Neutrophil (primary cell): ENCODE measurements around the gene RALY.

Source experiments
- H3K27ac ChIP-seq: fragments of 200-600 bp; sonication (generic); 2 replicates; pipeline ENCODE4 v1.5.1; 2016; ENCODE audit warnings: mild to moderate bottlenecking, moderate library complexity
- H3K27me3 ChIP-seq: fragments of 200-600 bp; sonication (generic); 2 replicates; pipeline ENCODE4 v1.6.0; 2016; ENCODE audit warnings: mild to moderate bottlenecking
- H3K36me3 ChIP-seq: fragments of 200-600 bp; sonication (generic); 2 replicates; pipeline ENCODE4 v1.5.1; 2017
- H3K4me1 ChIP-seq, 2 experiments: fragments of 200-600 bp in 1 of 2; sonication (generic) in 1 of 2; 1 replicate in 1 of 2; 2 replicates in 1 of 2; pipeline versions ENCODE4 v1.5.1 to v1.6.1; 2013 to 2016; ENCODE audit warnings: low read depth in 1 of 2, low read length in 1 of 2, mild to moderate bottlenecking in 1 of 2, moderate library complexity in 1 of 2; ENCODE audit not compliant: control insufficient read depth in 1 of 2, insufficient read depth in 1 of 2
- H3K4me3 ChIP-seq, 2 experiments: fragments of 200-600 bp in 1 of 2; sonication (generic) in 1 of 2; 1 replicate in 1 of 2; 2 replicates in 1 of 2; pipeline ENCODE4 v1.5.1; 2013 to 2016; ENCODE audit warnings: low read depth in 1 of 2, low read length in 1 of 2, mild to moderate bottlenecking in 1 of 2, moderate library complexity in 1 of 2
- H3K9me3 ChIP-seq: fragments of 200-600 bp; sonication (generic); 2 replicates; pipeline ENCODE4 v1.5.1; 2016
- TF ChIP-seq, protein P1 (sequence below): fragments of 200-600 bp; sonication (generic); IDR thresholded peaks from 2 replicates; pipeline ENCODE4 v1.5.1; 2016; ENCODE audit warnings: antibody characterized with exemption

The RALY gene

DNA sequence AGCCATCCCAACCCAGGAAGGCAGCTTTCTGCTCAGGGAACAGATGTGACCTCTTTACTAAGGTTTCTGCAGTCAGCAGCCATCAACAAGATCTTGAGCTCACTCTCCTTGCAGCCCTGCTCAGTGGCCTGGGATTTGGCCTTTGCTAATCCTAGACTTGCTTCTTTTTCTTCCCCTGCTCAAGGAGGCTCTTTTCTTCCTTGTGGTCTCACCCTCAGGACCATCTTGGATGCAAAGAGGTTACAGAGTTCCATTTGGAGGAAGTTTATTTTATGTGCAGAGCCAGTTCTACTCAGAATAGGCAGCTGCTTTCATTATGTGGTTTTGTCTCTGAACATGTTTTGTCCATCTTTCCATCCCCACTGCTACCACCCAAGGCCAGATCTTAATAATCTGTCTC is 49.3 kb downstream of the RALY start:
- Histone ChIP-seq H3K27ac (no peak overlapping the region), H3K4me3 (no peak overlapping the region), H3K9me3 (no peaks in the 10 kb centered on the region)

DNA sequence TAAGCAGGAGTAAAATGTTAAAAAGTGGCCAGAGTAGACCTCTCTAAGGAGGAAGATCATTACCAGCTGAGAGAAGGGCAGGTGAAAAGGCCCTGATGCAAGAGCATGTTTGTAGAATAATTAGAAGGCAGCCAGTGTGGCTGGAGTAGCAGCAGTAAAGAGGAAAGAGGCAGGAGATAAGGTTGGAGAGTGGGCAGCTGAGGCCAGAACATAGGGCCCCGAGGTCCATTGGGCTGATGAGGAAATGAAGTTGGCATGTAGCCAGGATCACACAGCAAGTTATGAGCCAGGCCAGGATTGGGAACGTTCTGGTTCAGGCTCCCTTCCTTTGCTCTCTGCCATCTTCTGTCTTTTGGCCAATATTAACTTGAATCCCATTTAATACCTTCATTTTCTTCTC is 51.6 kb downstream of the RALY start:
- Histone ChIP-seq H3K36me3 (peaks cover 10% of the 10 kb centered on the region), H3K27me3 (no peaks in the 10 kb centered on the region), H3K4me1 (peaks cover 19 to 20% of the 10 kb centered on the region in 2 experiments), H3K27ac (peak overlapping the region; percentile 2), H3K9me3 (no peaks in the 10 kb centered on the region), H3K4me3 (no peak overlapping the region)
- TF ChIP-seq, protein P1, sequence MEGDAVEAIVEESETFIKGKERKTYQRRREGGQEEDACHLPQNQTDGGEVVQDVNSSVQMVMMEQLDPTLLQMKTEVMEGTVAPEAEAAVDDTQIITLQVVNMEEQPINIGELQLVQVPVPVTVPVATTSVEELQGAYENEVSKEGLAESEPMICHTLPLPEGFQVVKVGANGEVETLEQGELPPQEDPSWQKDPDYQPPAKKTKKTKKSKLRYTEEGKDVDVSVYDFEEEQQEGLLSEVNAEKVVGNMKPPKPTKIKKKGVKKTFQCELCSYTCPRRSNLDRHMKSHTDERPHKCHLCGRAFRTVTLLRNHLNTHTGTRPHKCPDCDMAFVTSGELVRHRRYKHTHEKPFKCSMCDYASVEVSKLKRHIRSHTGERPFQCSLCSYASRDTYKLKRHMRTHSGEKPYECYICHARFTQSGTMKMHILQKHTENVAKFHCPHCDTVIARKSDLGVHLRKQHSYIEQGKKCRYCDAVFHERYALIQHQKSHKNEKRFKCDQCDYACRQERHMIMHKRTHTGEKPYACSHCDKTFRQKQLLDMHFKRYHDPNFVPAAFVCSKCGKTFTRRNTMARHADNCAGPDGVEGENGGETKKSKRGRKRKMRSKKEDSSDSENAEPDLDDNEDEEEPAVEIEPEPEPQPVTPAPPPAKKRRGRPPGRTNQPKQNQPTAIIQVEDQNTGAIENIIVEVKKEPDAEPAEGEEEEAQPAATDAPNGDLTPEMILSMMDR, result no peak

More for the DNA sequence above, 49.3 kb downstream of the RALY start:
- Histone ChIP-seq H3K4me1 (peaks cover 5 to 7% of the 10 kb centered on the region in 2 experiments), H3K36me3 (peaks cover 10% of the 10 kb centered on the region), H3K27me3 (no peaks in the 10 kb centered on the region)
- TF ChIP-seq, protein P1, result no peak

DNA sequence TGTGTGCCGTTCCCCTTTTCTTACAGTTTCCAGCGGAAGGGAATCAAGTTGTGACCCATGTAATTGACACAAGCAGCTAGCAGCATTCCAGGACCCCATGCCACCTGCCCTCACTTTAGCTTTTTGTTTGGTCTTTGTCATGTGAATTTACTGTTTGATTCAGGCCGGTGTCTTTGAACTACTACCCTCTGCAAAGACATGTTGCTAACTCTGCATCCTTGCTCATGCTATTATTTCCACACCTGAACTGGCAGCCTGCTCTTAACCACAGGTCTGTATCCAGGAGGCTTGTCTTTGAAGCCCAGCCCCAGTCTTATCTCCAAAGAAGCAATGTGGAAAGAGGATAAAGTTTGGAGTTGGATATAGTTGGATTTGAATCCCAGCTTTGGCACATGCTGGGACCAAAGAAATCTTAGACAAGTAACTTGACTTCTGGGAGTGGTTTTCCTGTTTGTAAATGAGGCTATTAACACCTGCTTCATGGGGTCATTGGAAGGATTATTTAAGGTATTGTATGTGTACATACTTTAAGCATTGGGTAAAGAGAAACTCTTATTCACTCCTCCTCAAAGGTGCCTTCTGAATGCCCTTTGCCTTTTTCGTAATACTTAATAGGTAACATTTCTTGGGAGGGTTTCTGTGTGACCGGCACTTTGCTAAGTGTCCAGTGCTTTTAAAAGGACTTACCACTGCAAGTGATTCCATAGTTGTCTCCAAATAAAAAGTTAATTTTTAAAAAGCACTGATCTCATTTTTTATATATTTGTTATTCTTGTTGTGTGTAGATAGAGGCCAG is 52.4 kb downstream of the RALY start:
- TF ChIP-seq, protein P1, result no peak
- H3K27ac ChIP-seq, result peak overlapping the region; percentile 2
- no peaks in the 10 kb centered on the region for H3K27me3 ChIP-seq
- H3K36me3 ChIP-seq, result peaks cover 10% of the 10 kb centered on the region
- no peak overlapping the region for H3K4me3 ChIP-seq
- peaks cover 19 to 22% of the 10 kb centered on the region in 2 experiments for H3K4me1 ChIP-seq
- no peaks in the 10 kb centered on the region for H3K9me3 ChIP-seq

DNA sequence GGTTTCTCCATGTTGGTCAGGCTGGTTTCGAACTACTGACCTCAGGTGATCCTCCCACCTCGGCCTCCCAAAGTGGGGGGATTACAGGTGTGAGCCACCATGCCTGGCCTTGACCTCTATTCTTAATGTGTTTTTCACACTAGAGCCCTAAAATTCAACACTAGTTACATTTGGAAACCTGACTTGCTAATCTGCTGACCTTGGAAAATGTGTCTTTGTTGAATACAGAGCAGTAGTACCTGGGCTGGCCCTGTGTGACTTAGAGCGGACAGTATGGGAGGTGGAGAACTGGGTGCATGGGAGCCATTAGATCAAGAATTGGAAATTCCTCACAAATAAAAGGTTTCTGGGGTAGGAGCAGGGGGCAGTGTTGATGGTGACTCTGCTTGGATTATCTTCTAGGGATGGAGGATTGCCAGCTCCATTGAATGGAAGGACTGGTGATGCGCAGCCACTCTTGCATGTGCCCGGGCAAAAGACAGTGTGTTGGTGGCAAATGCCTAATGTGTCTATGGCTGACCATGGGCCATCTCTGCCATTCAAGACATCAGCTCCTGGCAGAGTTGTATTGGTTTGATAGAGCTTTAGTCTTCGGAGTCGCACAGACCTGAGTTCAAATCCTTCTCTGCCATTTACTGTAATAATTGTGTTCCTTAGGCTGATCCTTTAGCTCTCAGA is 53.4 kb downstream of the RALY start:
- no peak overlapping the region for H3K27ac ChIP-seq
- TF ChIP-seq, protein P1, result no peak
- H3K27me3 ChIP-seq, result no peaks in the 10 kb centered on the region
- no peak overlapping the region for H3K4me3 ChIP-seq
- peaks cover 10% of the 10 kb centered on the region for H3K36me3 ChIP-seq
- H3K4me1 ChIP-seq, result peaks cover 20 to 22% of the 10 kb centered on the region in 2 experiments
- H3K9me3 ChIP-seq, result no peaks in the 10 kb centered on the region

DNA sequence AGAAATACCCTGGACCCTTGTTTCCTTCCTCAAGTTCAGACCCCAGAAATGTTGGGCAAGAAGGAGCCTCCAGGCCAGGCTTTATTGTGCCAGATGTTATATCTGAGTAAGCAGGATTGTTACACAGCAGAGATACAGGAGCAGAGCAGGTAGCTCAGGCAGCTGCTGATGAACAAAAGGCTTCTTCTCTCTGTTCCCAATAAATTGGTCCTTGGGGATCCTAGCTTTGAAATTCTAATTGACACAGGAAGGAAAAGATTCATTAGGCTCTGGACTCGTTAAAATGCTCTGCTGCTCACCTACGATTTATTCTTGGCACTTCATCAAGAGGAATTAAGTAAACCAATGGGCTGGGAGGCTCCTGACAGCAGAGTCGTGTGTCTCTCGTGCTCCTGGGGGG is 54.2 kb downstream of the RALY start:
- no peak overlapping the region for H3K27ac ChIP-seq
- peaks cover 10% of the 10 kb centered on the region for H3K36me3 ChIP-seq
- peaks cover 26 to 27% of the 10 kb centered on the region in 2 experiments for H3K4me1 ChIP-seq
- no peak overlapping the region for H3K4me3 ChIP-seq
- no peaks in the 10 kb centered on the region for H3K27me3 ChIP-seq
- H3K9me3 ChIP-seq, result no peaks in the 10 kb centered on the region
- TF ChIP-seq, protein P1, result no peak
